Ishikawa (cell line): Measurements from ENCODE around the gene PBX3.

Experiments used
- CEBPB ChIP-seq: IDR thresholded peaks from 2 replicates; pipeline ENCODE4 v1.6.1; 2012
- CREB1 ChIP-seq: IDR thresholded peaks from 2 replicates; pipeline ENCODE4 v1.6.1; 2012; ENCODE audit warnings: low read depth
- EGR1 ChIP-seq: IDR thresholded peaks from 2 replicates; pipeline ENCODE4 v1.6.1; 2012
- EP300 ChIP-seq: IDR thresholded peaks from 2 replicates; pipeline ENCODE4 v1.6.1; 2012; ENCODE audit warnings: borderline replicate concordance
- FOXM1 ChIP-seq: IDR thresholded peaks from 2 replicates; pipeline ENCODE4 v1.6.1; 2012; ENCODE audit warnings: low read depth, borderline replicate concordance
- NFIC ChIP-seq: IDR thresholded peaks from 2 replicates; pipeline ENCODE4 v1.6.1; 2012
- RAD21 ChIP-seq: IDR thresholded peaks from 2 replicates; pipeline ENCODE4 v1.6.1; 2012; ENCODE audit warnings: low read depth
- REST ChIP-seq: IDR thresholded peaks from 2 replicates; pipeline ENCODE4 v1.6.1; 2012; ENCODE audit warnings: low read depth, mild to moderate bottlenecking
- TAF1 ChIP-seq: IDR thresholded peaks from 2 replicates; pipeline ENCODE4 v1.6.1; 2012; ENCODE audit warnings: low read depth, mild to moderate bottlenecking
- TCF12 ChIP-seq: IDR thresholded peaks from 2 replicates; pipeline ENCODE4 v1.6.1; 2012; ENCODE audit warnings: low read depth
- TEAD4 ChIP-seq: IDR thresholded peaks from 2 replicates; pipeline ENCODE4 v1.6.1; 2012
- YY1 ChIP-seq: IDR thresholded peaks from 2 replicates; pipeline ENCODE4 v1.6.1; 2012; ENCODE audit warnings: low read depth
- ZBTB7A ChIP-seq: IDR thresholded peaks from 2 replicates; pipeline ENCODE4 v1.6.1; 2012; ENCODE audit warnings: low read depth
- TF ChIP-seq, protein P1 (sequence below): IDR thresholded peaks from 2 replicates; pipeline ENCODE4 v1.6.1; 2012
- TF ChIP-seq, protein P2 (sequence below): IDR thresholded peaks from 2 replicates; pipeline ENCODE4 v1.6.1; 2012

The PBX3 gene

DNA sequence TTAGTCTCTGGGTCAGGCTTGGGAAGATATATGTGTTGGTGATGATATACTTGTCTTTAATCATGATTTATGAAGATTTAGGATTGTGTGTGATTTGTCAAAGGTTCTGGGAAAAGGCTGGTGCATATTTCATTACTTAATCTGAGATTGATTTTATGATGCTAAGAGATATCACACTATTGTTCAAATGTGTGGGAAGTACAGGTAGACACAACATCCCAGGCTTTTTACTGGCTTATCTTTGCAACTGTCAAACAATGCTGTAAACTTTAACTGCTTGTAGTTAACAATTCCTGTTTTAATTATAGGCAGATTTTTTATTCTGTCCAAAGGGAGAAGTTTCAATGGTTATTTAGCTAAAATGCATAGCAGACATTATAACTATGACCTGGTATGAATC lies 23.9 kb downstream of the PBX3 start:
- TF ChIP-seq NFIC, result no peak
- no peak for TF ChIP-seq CEBPB

DNA sequence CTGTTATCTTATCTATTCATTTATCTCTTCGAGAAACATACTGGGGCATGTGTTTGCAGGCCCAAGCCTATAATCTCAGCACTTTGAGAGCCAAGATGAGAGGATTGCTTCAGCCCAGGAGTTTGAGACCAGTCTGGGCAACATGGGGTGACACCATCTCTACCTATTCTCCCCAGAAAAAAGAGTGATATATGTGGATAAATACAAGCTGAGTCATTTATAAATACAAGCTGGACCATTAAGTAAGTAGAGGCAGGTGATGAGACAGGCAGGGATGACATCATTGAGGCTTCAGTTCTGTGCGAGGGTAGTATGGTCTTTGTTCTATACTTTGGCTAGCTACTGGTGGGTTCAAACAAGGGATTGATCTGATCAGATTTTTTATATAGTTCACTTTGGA lies 25.6 kb downstream of the PBX3 start:
- TF ChIP-seq FOXM1, result no peak
- TF ChIP-seq ZBTB7A, result no peak
- no peak for TF ChIP-seq CEBPB
- TF ChIP-seq RAD21, result no peak
- TF ChIP-seq TCF12, result no peak
- TF ChIP-seq, protein P1, sequence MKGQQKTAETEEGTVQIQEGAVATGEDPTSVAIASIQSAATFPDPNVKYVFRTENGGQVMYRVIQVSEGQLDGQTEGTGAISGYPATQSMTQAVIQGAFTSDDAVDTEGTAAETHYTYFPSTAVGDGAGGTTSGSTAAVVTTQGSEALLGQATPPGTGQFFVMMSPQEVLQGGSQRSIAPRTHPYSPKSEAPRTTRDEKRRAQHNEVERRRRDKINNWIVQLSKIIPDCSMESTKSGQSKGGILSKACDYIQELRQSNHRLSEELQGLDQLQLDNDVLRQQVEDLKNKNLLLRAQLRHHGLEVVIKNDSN, result no peak
- no peak for TF ChIP-seq REST
- TF ChIP-seq, protein P2, sequence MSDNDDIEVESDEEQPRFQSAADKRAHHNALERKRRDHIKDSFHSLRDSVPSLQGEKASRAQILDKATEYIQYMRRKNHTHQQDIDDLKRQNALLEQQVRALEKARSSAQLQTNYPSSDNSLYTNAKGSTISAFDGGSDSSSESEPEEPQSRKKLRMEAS, result no peak
- no peak for TF ChIP-seq YY1
- TF ChIP-seq TEAD4, result no peak
- TF ChIP-seq TAF1, result no peak
- TF ChIP-seq EGR1, result no peak
- no peak for TF ChIP-seq CREB1
- no peak for TF ChIP-seq EP300
- no peak for TF ChIP-seq NFIC

GRCh38 chr9:125774106-125774505 lies 26.9 kb downstream of the PBX3 start:
- TF ChIP-seq RAD21, result no peak
- TF ChIP-seq TCF12, result no peak
- no peak for TF ChIP-seq TAF1
- TF ChIP-seq YY1, result no peak
- TF ChIP-seq CEBPB, result no peak
- TF ChIP-seq CREB1, result no peak
- TF ChIP-seq, protein P1, result no peak
- no peak for TF ChIP-seq EP300
- no peak for TF ChIP-seq NFIC
- no peak for TF ChIP-seq EGR1
- no peak for TF ChIP-seq FOXM1
- TF ChIP-seq REST, result no peak
- no peak for TF ChIP-seq ZBTB7A
- TF ChIP-seq TEAD4, result no peak
- TF ChIP-seq, protein P2, result no peak

GRCh38 chr9:125782718-125783117 lies 35.5 kb downstream of the PBX3 start:
- TF ChIP-seq TAF1 (no peak), EP300 (no peak), RAD21 (no peak), CEBPB (no peak), ZBTB7A (no peak), NFIC (no peak), TEAD4 (no peak), YY1 (no peak), EGR1 (no peak), CREB1 (no peak), TCF12 (no peak), FOXM1 (no peak), REST (no peak)
- TF ChIP-seq, protein P2, result no peak
- TF ChIP-seq, protein P1, result no peak
